ENCODE data around the gene PKN1. TPM values are rescaled to one million over a fixed set of nuclear protein-coding genes. Genes with fewer than 3 reads are reported as not detected.
A peak's percentile ranks its signal among the peaks of the same experiment; 100 is the strongest.

The PKN1 gene
- total and polyA plus RNA-seq, 2 of the 13 experiments (the other 11 are each of a cell fraction or from before 2014, with no cell fraction given) = 45.7 to 54.5 TPM

GRCh38 chr19:14419106-14419813 is 13.8 kb upstream of the PKN1 start, which contains the start of gene DDX39A (continued):
- TF ChIP-seq TFE3 (CRISPR knock-in tag; IDR thresholded peaks at IDR 0.05) (peak; percentile 55; the same call in 1 of the 2 replicates), PHF21A (CRISPR knock-in tag; IDR thresholded peaks at IDR 0.05) (peak; percentile 24; the same call in 1 of the 2 replicates), ZSCAN9 (CRISPR knock-in tag; IDR thresholded peaks at IDR 0.05; ENCODE audit: borderline replicate concordance) (no peak), ZNF549 (CRISPR knock-in tag; IDR thresholded peaks at IDR 0.05) (no peak), DR1 (CRISPR knock-in tag; IDR thresholded peaks at IDR 0.05) (0 out of 2 replicates have a peak, but pooled peaks have one; percentile 42), XRCC5 (optimal IDR thresholded peaks at IDR 0.05; ENCODE audit: low read length) (peak; percentile 15), ZNF772 (CRISPR knock-in tag; IDR thresholded peaks at IDR 0.05) (0 out of 2 replicates have a peak, but pooled peaks have one; percentile 75)
- TF ChIP-seq, protein P1, sequence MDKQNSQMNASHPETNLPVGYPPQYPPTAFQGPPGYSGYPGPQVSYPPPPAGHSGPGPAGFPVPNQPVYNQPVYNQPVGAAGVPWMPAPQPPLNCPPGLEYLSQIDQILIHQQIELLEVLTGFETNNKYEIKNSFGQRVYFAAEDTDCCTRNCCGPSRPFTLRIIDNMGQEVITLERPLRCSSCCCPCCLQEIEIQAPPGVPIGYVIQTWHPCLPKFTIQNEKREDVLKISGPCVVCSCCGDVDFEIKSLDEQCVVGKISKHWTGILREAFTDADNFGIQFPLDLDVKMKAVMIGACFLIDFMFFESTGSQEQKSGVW (CRISPR knock-in tag; IDR thresholded peaks at IDR 0.05; ENCODE audit: borderline replicate concordance) = no peak
- TF ChIP-seq, protein P2, sequence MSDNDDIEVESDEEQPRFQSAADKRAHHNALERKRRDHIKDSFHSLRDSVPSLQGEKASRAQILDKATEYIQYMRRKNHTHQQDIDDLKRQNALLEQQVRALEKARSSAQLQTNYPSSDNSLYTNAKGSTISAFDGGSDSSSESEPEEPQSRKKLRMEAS (IDR thresholded peaks at IDR 0.05) = peak; percentile 77
- TF ChIP-seq, protein P3, sequence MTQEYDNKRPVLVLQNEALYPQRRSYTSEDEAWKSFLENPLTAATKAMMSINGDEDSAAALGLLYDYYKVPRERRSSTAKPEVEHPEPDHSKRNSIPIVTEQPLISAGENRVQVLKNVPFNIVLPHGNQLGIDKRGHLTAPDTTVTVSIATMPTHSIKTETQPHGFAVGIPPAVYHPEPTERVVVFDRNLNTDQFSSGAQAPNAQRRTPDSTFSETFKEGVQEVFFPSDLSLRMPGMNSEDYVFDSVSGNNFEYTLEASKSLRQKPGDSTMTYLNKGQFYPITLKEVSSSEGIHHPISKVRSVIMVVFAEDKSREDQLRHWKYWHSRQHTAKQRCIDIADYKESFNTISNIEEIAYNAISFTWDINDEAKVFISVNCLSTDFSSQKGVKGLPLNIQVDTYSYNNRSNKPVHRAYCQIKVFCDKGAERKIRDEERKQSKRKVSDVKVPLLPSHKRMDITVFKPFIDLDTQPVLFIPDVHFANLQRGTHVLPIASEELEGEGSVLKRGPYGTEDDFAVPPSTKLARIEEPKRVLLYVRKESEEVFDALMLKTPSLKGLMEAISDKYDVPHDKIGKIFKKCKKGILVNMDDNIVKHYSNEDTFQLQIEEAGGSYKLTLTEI (CRISPR knock-in tag; conservative IDR thresholded peaks at IDR 0.05) = no peak

Data from HepG2 (cell line).